A172 (cell line): Measurements from ENCODE around the gene SLC9A1. TPM values are rescaled to one million over a fixed set of nuclear protein-coding genes. Genes with fewer than 3 reads are reported as not detected.
"Not testable (repeated sequence)": the region's sequence is repeated elsewhere in the genome, so short reads cannot be mapped to it uniquely, and the experiment has no call there.

Experiments used
- DNase-seq: peaks from one replicate; pipeline ENCODE4 v3.0.0-alpha.2; 2015; ENCODE audit warnings: low spot score
- total RNA-seq: library from RNA; depleted of rRNA; stranded (reverse); fragments of >200 nt; shearing (Covaris generic); gene quantifications from 2 replicates; pipeline ENCODE4 v1.2.3, GENCODE V29; 2014; rRNA removed

The SLC9A1 gene
- total RNA-seq: 2.3 and 5.2 TPM in 2 replicates

GRCh38 chr1:27154991-27155781 is at the start of gene SLC9A1:
SLC9A1 (minus strand) TSS chr1:27155125; CDS start chr1:27154334, 791 bp downstream.
- peak; percentile 65 for DNase-seq

- no peak for DNase-seq
Observed at GRCh38 chr1:27203946-27204345, 49.0 kb upstream of the SLC9A1 start.

GRCh38 chr1:27201295-27201694 is 46.4 kb upstream of the SLC9A1 start:
- no peak for DNase-seq

GRCh38 chr1:27193194-27193593 is 38.3 kb upstream of the SLC9A1 start:
- no peak for DNase-seq

- DNase-seq: peak; percentile 44
Observed at GRCh38 chr1:27192039-27192529, 37.2 kb upstream of the SLC9A1 start.

GRCh38 chr1:27184665-27185064 is 29.7 kb upstream of the SLC9A1 start:
- DNase-seq: not testable (repeated sequence)

GRCh38 chr1:27179979-27180378 is 25.1 kb upstream of the SLC9A1 start:
- no peak for DNase-seq

- DNase-seq: no peak
Observed at GRCh38 chr1:27179379-27179778, 24.5 kb upstream of the SLC9A1 start.

GRCh38 chr1:27176954-27177353 is 22.0 kb upstream of the SLC9A1 start:
- no peak for DNase-seq

GRCh38 chr1:27176323-27176722 is 21.4 kb upstream of the SLC9A1 start:
- DNase-seq: no peak

GRCh38 chr1:27172992-27173391 is 18.1 kb upstream of the SLC9A1 start:
- DNase-seq: not testable (repeated sequence)

- no peak for DNase-seq
Observed at GRCh38 chr1:27166929-27167328, 12.0 kb upstream of the SLC9A1 start.

- peak; percentile 9 for DNase-seq
Observed at GRCh38 chr1:27166351-27166802, 11.5 kb upstream of the SLC9A1 start.

GRCh38 chr1:27163093-27163492 is 8.2 kb upstream of the SLC9A1 start:
- DNase-seq: no peak

GRCh38 chr1:27162090-27162489 is 7.2 kb upstream of the SLC9A1 start:
- no peak for DNase-seq

- no peak for DNase-seq
Observed at GRCh38 chr1:27161594-27161993, 6.7 kb upstream of the SLC9A1 start.

GRCh38 chr1:27157194-27157593 is 2.3 kb upstream of the SLC9A1 start:
- no peak for DNase-seq

GRCh38 chr1:27154469-27154990 is 395 bp downstream of the SLC9A1 start:
- DNase-seq: no peak

- DNase-seq: no peak
Observed at GRCh38 chr1:27153927-27154358, 982 bp downstream of the SLC9A1 start.

GRCh38 chr1:27153549-27153886 is 1.4 kb downstream of the SLC9A1 start:
- no peak for DNase-seq

- DNase-seq: no peak
Observed at GRCh38 chr1:27152829-27153548, 1.9 kb downstream of the SLC9A1 start.

- DNase-seq: no peak
Observed at GRCh38 chr1:27152004-27152828, 2.7 kb downstream of the SLC9A1 start.
